K562 (cell line): ENCODE measurements around the gene USP2. TPM values are rescaled to one million over a fixed set of nuclear protein-coding genes. Genes with fewer than 3 reads are reported as not detected.
"Not testable (repeated sequence)": the region's sequence is repeated elsewhere in the genome, so short reads cannot be mapped to it uniquely, and the experiment has no call there.

ENCODE experiments used
- ATAC-seq: fragments of 200-7000 bp; cut with Tn5 transposase; 3 replicates; pipeline ENCODE4 v1.9.1; 2020; ENCODE audit warnings: moderate library complexity
- BruUV-seq: library from RNA; stranded (reverse); fragments of 400-500 nt; replicated peaks from 2 replicates; lab custom pipeline; 2021; lab: Mats Ljungman, UMichigan
- CTCF ChIA-PET: fragments of 300-600 bp; formaldehyde crosslinking; extraction: SDS; loops from one replicate; lab custom pipeline; 2021; ENCODE audit warnings: low intra/inter-chr PET ratio; lab: Yijun Ruan, JAX
- POLR2A ChIA-PET: fragments of 300-600, 350-650 bp; sonication (Branson Sonifier 250); formaldehyde crosslinking; extraction: SDS; loops from one replicate; lab custom pipeline; 2021; ENCODE audit warnings: antibody characterized with exemption, inconsistent platforms; lab: Yijun Ruan, JAX
- DNase-seq, 4 experiments: peaks; one replicate each; pipeline versions ENCODE4 v3.0.0 to v3.0.0-alpha.2; 2011 to 2018; ENCODE audit warnings: low spot score in 3 of 4, mixed read lengths in 3 of 4; ENCODE audit errors: extremely low read depth in 1 of 4
- FAIRE-seq: peaks from 2 replicates; lab custom pipeline; 2011; peaks lifted over from hg19 to GRCh38; lab: Jason Lieb, UNC
- H2AFZ ChIP-seq: 2 replicates; pipeline ENCODE4 v1.6.0; 2011; ENCODE audit warnings: low read depth, low read length, control low read depth, inconsistent platforms
- H3K27ac ChIP-seq: fragments of 200-600 bp; 3 replicates; pipeline ENCODE4 v1.8.0; 2011; ENCODE audit warnings: low read depth, mild to moderate bottlenecking, control low read depth, inconsistent platforms, low read length, moderate library complexity, mixed read lengths; ENCODE audit errors: extremely low read depth
- H3K27me3 ChIP-seq, 2 experiments: fragments of 300-600 bp in 1 of 2; 2 replicates in 1 of 2; 3 replicates in 1 of 2; pipeline versions ENCODE4 v1.6.0 to v1.8.0; 2011; ENCODE audit warnings: inconsistent platforms in 2 of 2, low read length in 2 of 2, mild to moderate bottlenecking in 1 of 2, mixed read lengths in 1 of 2, moderate library complexity in 1 of 2; ENCODE audit not compliant: control insufficient read depth in 2 of 2, insufficient read depth in 2 of 2
- H3K36me3 ChIP-seq: fragments of 300-600 bp; 3 replicates; pipeline ENCODE4 v1.8.0; 2011; ENCODE audit warnings: mild to moderate bottlenecking, low read length, inconsistent platforms; ENCODE audit not compliant: control insufficient read depth, insufficient read depth
- H3K4me1 ChIP-seq, 2 experiments: fragments of 200-600 bp in 1 of 2; replicated peaks in 1 of 2; 2 replicates in 1 of 2; 3 replicates in 1 of 2; pipeline versions ENCODE4 v1.5.1 to v1.8.0; 2011; ENCODE audit warnings: inconsistent platforms in 2 of 2, low read length in 2 of 2, mild to moderate bottlenecking in 1 of 2, mixed read lengths in 1 of 2, moderate library complexity in 1 of 2; ENCODE audit not compliant: control insufficient read depth in 2 of 2, insufficient read depth in 2 of 2
- H3K4me2 ChIP-seq: 2 replicates; pipeline ENCODE4 v1.6.1; 2011; ENCODE audit warnings: low read length, control low read depth, inconsistent platforms, mixed read lengths; ENCODE audit not compliant: insufficient read depth
- H3K4me3 ChIP-seq: fragments of 200-600 bp; sonication (generic), shearing (Covaris generic); 2 replicates; pipeline ENCODE4 v1.5.1; 2016; ENCODE audit warnings: control low read depth, inconsistent platforms
- H3K79me2 ChIP-seq: fragments of 200-600 bp; 3 replicates; pipeline ENCODE4 v1.8.0; 2011; ENCODE audit warnings: low read length, inconsistent platforms; ENCODE audit not compliant: control insufficient read depth, insufficient read depth
- H3K9ac ChIP-seq, 2 experiments: 2 replicates each; pipeline versions ENCODE4 v1.6.0 to v1.6.1; 2011; ENCODE audit warnings: low read depth in 2 of 2, low read length in 2 of 2, control low read depth in 1 of 2, inconsistent platforms in 1 of 2, mild to moderate bottlenecking in 1 of 2, mixed read lengths in 1 of 2; ENCODE audit not compliant: insufficient read depth in 1 of 2
- H3K9me1 ChIP-seq: one replicate; pipeline ENCODE4 v1.6.0; 2011; ENCODE audit warnings: inconsistent platforms, mild to moderate bottlenecking, low read length, moderate library complexity; ENCODE audit not compliant: control insufficient read depth, insufficient read depth
- H3K9me3 ChIP-seq: replicated peaks from 2 replicates; pipeline ENCODE4 v1.5.1; 2011; ENCODE audit warnings: low read depth, low read length, inconsistent platforms; ENCODE audit not compliant: control insufficient read depth, insufficient read depth
- H4K20me1 ChIP-seq: replicated peaks from 2 replicates; pipeline ENCODE4 v1.6.1; 2011; ENCODE audit warnings: low read length, inconsistent platforms, mixed read lengths; ENCODE audit not compliant: control insufficient read depth, insufficient read depth
- CBX2 ChIP-seq: fragments of 200-600 bp; sonication (generic); IDR thresholded peaks from one replicate; pipeline ENCODE4 v1.6.1; 2012; ENCODE audit warnings: mild to moderate bottlenecking, low read length, inconsistent platforms; ENCODE audit not compliant: insufficient read depth, poor library complexity, severe bottlenecking
- GTF2A2 ChIP-seq: IDR thresholded peaks from 2 replicates; pipeline ENCODE4 v1.6.1; 2016; ENCODE audit warnings: mild to moderate bottlenecking, missing genetic modification characterization, missing compliant biosample characterization
- NFXL1 ChIP-seq: fragments of 450-650 bp; formaldehyde crosslinking; IDR thresholded peaks from 2 replicates; pipeline ENCODE4 v1.4.0; 2021; ENCODE audit warnings: mild to moderate bottlenecking
- ZKSCAN1 ChIP-seq: fragments of 150-350 bp; IDR thresholded peaks from 2 replicates; pipeline ENCODE4 v1.6.1; 2016; ENCODE audit warnings: low read depth, low read length
- ZNF121 ChIP-seq: sonication (generic); formaldehyde crosslinking; conservative IDR thresholded peaks from 2 replicates; pipeline ENCODE4 v1.8.0; 2022; ENCODE audit warnings: missing genetic modification reagents
- ZNF384 ChIP-seq: IDR thresholded peaks from 2 replicates; pipeline ENCODE4 v1.6.1; 2012; ENCODE audit warnings: low read depth, low read length, improper control_type of control experiment
- ZNF431 ChIP-seq: sonication (generic); formaldehyde crosslinking; IDR thresholded peaks from 2 replicates; pipeline ENCODE4 v1.8.0; 2022; ENCODE audit warnings: mild to moderate bottlenecking, missing genetic modification reagents
- WGBS: fragments of 100-300 bp; shearing (Covaris generic); methylation state at CpG from one replicate; pipeline ENCODE4 v1.1.6; 2016; ENCODE audit warnings: low coverage, mixed read lengths; ENCODE audit not compliant: insufficient coverage; ENCODE audit errors: missing lambda C conversion rate; 5-methylcytosine and 5-hydroxymethylcytosine counted together
- in situ Hi-C: fragments of 300-500 bp; cut with MboI; formaldehyde crosslinking; loops from 4 replicates; pipeline ENCODE4 v1.15.0; 2018; ENCODE audit warnings: inconsistent platforms, mixed read lengths
- intact Hi-C: fragments of 100-400 bp; cut with micrococcal nuclease; formaldehyde crosslinking; loops from 2 replicates; pipeline ENCODE4 v1.14.2; 2022
- polyA plus RNA-seq, 8 experiments: library from polyadenylated mRNA; depleted of rRNA in 4 of 8; stranded (reverse) in 5 of 8; unstranded in 3 of 8; fragments of >200 nt; fragmentation: Nextera tagmentation in 2 of 8; fragmentation: Illumina TruSeq in 1 of 8; extraction: Ambion mirVana in 2 of 8; extraction: Trizol in 1 of 8; gene quantifications; 2 replicates each; pipeline versions ENCODE4 v1.2.1 to v1.2.3, GENCODE V29; 2011 to 2014; ENCODE audit warnings: inconsistent platforms in 1 of 8, missing spikeins in 1 of 8
- total RNA-seq, 7 experiments: library from RNA; depleted of rRNA in 6 of 7; stranded (reverse); fragments of >200 nt in 6 of 7; fragmentation: Illumina TruSeq in 2 of 7; extraction: Trizol in 2 of 7; gene quantifications; 2 replicates each; pipeline versions ENCODE4 v1.2.1 to v1.2.3, GENCODE V29; 2011 to 2021; ENCODE audit warnings: low replicate concordance in 1 of 7
- TF ChIP-seq, protein P1 (sequence below): conservative IDR thresholded peaks from 2 replicates; pipeline ENCODE4 v1.6.1; 2011; ENCODE audit warnings: low read depth, mild to moderate bottlenecking, low read length; ENCODE audit not compliant: control insufficient read depth
- TF ChIP-seq, protein P2 (sequence below): sonication (generic); formaldehyde crosslinking; IDR thresholded peaks from 2 replicates; pipeline ENCODE4 v1.8.1; 2023; ENCODE audit warnings: missing genetic modification reagents, mild to moderate bottlenecking, borderline replicate concordance

USP2 gene
- total and polyA plus RNA-seq, 9 of the 15 experiments (the other 6 are each of a cell fraction or from before 2014, with no cell fraction given), result 2.8 to 16.9 (median 3.9) TPM

DNA sequence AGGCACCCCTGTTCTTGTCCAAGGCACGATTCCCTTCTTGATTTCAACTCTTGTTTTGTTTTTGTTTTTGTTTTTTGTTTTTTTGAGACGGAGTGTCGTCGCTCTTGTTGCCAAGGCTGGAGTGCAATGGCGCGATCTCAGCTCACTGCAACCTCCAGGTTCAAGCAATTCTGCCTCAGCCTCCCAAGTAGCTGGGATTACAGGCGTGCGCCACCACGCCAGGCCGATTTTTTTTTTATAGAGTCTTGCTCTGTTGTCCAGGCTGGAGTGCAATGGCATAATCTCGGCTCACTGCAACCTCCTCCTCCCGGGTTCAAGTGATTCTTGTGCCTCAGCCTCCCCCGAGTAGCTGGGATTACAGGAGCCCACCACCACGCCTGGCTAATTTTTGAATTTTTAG is 1.0 kb upstream of the USP2 start:
- WGBS, result 87% methylated on average over 14 of the region's 14 CpGs
- H4K20me1 ChIP-seq, H3K9me1 ChIP-seq, ATAC-seq, H3K27ac ChIP-seq, in situ Hi-C loops, H3K4me2 ChIP-seq, H3K9ac ChIP-seq, H3K9me3 ChIP-seq, intact Hi-C loops, FAIRE-seq, BruUV-seq, H3K4me3 ChIP-seq, DNase-seq, H3K36me3 ChIP-seq, H3K27me3 ChIP-seq: not testable (repeated sequence)
- POLR2A ChIA-PET, result interaction anchor here (0.6 to 1.5 kb wide), 2 partner anchors 21 to 44 kb away, joined by 3 to 5 read pairs; no protein-coding TSS in a partner anchor
- peaks cover 32 to 38% of the 10 kb centered on the region in 2 experiments for H3K4me1 ChIP-seq
- TF ChIP-seq ZNF121 (CRISPR knock-in tag), result peak; percentile 53
- H2AFZ ChIP-seq, result peak overlapping the region; percentile 93; the same call in 1 of the 2 replicates
- CTCF ChIA-PET, result interaction anchor here (1.3 kb wide), 1 partner anchor 93 kb away, joined by 3 read pairs; no protein-coding TSS in a partner anchor
- H3K79me2 ChIP-seq, result peaks cover 21% of the 10 kb centered on the region

DNA sequence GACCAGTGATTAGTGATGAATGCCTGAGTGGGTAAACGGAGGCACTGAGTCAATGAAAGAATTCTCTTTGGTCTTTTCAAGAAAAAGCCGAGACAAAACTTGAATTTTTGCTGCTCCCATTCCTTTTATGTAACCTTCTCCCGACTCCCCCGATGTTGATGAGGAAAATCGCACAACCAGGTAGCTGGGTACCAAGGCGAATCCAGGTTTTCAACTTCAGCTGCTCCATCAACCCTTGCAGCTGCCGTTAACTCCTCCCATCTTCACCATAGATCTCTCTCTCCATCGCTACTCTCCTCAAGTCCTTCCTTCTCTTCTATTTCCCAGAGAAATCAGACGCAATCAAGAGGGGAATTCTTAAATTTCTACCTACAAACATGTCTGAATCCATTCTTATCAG is 611 bp upstream of the USP2 start:
- 24% methylated on average over 9 of the region's 9 CpGs for WGBS
- intact Hi-C loops (no loop called here), in situ Hi-C loops (no loop called here)
- CTCF ChIA-PET, result interaction anchor here (1.3 to 4.2 kb wide), 2 partner anchors 25 to 93 kb away, joined by 3 to 27 read pairs; no protein-coding TSS in a partner anchor
- no peaks in the 10 kb centered on the region for H3K27me3 ChIP-seq
- ATAC-seq, result no peak
- H3K79me2 ChIP-seq, result peaks cover 24% of the 10 kb centered on the region
- no peak for FAIRE-seq
- peak overlapping the region; percentile 93 for H2AFZ ChIP-seq
- H4K20me1 ChIP-seq, result no peaks in the 10 kb centered on the region
- POLR2A ChIA-PET, result interaction anchor here (0.6 to 6.0 kb wide), 3 partner anchors 14 to 44 kb away, joined by 3 to 34 read pairs (median 5); no protein-coding TSS in a partner anchor
- peak overlapping the region; percentile 61 for H3K4me3 ChIP-seq
- H3K27ac ChIP-seq, result peak overlapping the region; percentile 59; the same call in 2 of the 3 replicates
- H3K9me3 ChIP-seq, result no peaks in the 10 kb centered on the region; the same call in 1 of the 2 replicates
- 0 out of 3 replicates have a peak, but pooled peaks cover 2% of the 10 kb centered on the region for H3K36me3 ChIP-seq
- peak overlapping the region; percentile 66 to 82 for H3K9ac ChIP-seq
- H3K4me1 ChIP-seq, result peaks cover 36 to 42% of the 10 kb centered on the region in 2 experiments
- no peaks in the 10 kb centered on the region for H3K9me1 ChIP-seq
- TSS peak; percentile 86 for BruUV-seq
- peak overlapping the region; percentile 92 for H3K4me2 ChIP-seq
- peak in 2 of 4 experiments; percentile 5 to 13 for DNase-seq
- TF ChIP-seq NFXL1 (CRISPR knock-in tag) (no peak), GTF2A2 (tag) (no peak), ZKSCAN1 (no peak), ZNF384 (no peak), CBX2 (no peak), ZNF431 (no peak)
- TF ChIP-seq, protein P1, sequence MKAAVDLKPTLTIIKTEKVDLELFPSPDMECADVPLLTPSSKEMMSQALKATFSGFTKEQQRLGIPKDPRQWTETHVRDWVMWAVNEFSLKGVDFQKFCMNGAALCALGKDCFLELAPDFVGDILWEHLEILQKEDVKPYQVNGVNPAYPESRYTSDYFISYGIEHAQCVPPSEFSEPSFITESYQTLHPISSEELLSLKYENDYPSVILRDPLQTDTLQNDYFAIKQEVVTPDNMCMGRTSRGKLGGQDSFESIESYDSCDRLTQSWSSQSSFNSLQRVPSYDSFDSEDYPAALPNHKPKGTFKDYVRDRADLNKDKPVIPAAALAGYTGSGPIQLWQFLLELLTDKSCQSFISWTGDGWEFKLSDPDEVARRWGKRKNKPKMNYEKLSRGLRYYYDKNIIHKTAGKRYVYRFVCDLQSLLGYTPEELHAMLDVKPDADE, result no peak
- TF ChIP-seq, protein P2, sequence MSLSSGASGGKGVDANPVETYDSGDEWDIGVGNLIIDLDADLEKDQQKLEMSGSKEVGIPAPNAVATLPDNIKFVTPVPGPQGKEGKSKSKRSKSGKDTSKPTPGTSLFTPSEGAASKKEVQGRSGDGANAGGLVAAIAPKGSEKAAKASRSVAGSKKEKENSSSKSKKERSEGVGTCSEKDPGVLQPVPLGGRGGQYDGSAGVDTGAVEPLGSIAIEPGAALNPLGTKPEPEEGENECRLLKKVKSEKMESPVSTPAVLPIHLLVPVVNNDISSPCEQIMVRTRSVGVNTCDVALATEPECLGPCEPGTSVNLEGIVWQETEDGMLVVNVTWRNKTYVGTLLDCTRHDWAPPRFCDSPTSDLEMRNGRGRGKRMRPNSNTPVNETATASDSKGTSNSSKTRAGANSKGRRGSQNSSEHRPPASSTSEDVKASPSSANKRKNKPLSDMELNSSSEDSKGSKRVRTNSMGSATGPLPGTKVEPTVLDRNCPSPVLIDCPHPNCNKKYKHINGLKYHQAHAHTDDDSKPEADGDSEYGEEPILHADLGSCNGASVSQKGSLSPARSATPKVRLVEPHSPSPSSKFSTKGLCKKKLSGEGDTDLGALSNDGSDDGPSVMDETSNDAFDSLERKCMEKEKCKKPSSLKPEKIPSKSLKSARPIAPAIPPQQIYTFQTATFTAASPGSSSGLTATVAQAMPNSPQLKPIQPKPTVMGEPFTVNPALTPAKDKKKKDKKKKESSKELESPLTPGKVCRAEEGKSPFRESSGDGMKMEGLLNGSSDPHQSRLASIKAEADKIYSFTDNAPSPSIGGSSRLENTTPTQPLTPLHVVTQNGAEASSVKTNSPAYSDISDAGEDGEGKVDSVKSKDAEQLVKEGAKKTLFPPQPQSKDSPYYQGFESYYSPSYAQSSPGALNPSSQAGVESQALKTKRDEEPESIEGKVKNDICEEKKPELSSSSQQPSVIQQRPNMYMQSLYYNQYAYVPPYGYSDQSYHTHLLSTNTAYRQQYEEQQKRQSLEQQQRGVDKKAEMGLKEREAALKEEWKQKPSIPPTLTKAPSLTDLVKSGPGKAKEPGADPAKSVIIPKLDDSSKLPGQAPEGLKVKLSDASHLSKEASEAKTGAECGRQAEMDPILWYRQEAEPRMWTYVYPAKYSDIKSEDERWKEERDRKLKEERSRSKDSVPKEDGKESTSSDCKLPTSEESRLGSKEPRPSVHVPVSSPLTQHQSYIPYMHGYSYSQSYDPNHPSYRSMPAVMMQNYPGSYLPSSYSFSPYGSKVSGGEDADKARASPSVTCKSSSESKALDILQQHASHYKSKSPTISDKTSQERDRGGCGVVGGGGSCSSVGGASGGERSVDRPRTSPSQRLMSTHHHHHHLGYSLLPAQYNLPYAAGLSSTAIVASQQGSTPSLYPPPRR, result no peak
